ENCODE data around the gene GMDS.

DNA sequence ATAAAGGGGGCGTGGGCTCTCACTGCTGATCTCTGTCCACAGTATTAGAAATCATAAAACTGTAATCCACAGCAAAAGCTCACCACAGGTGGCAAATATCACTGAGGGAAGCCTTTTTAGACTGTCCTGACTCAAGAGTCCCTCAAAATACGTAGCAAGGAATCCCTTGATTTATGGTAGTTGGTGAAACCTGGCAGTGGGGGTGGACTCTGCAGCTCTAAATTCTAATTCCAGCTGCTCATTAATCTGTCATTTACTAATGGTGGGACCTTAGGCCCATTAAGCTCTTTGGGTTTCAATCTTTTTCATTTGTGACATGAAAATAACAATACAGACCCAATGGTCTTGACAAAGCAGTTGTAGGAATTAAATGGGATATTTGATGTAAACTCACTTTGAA is 32.3 kb downstream of the GMDS start:
- TF ChIP-seq, protein P1, sequence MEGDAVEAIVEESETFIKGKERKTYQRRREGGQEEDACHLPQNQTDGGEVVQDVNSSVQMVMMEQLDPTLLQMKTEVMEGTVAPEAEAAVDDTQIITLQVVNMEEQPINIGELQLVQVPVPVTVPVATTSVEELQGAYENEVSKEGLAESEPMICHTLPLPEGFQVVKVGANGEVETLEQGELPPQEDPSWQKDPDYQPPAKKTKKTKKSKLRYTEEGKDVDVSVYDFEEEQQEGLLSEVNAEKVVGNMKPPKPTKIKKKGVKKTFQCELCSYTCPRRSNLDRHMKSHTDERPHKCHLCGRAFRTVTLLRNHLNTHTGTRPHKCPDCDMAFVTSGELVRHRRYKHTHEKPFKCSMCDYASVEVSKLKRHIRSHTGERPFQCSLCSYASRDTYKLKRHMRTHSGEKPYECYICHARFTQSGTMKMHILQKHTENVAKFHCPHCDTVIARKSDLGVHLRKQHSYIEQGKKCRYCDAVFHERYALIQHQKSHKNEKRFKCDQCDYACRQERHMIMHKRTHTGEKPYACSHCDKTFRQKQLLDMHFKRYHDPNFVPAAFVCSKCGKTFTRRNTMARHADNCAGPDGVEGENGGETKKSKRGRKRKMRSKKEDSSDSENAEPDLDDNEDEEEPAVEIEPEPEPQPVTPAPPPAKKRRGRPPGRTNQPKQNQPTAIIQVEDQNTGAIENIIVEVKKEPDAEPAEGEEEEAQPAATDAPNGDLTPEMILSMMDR (IDR thresholded peaks at IDR 0.05; ENCODE audit: low read depth, low read length): no peak
- TF ChIP-seq EZH2phosphoT487 (IDR thresholded peaks at IDR 0.05; ENCODE audit: low read depth): no peak

Measured in OCI-LY3 (cell line).